NCI-H82 (cell line): Measurements from ENCODE around the gene PTPN14.

Experiments used
- DNase-seq: peaks from one replicate; lab custom pipeline; 2025; lab: John Stamatoyannopoulos, UW

Gene PTPN14

DNA sequence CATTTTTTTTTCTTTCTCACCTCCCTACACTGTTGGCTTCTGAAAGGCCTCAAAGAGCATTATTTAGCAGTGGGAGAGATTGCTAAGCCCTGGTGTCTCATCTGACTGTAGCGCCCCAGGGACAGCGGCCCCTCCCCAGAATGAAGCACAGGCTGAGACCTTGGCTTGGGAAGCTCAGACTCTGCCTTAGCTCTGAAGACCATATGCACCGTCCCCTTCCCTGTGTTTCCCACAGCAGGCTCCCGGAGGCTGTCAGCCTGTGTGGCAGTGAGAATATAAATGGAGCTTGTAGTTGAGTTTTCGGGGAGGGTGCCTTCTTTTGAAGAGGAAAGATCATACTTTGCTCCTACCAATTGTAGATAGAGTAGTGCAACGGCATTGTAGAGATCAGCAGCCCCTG lies 245.1 kb downstream of the PTPN14 start:
- no peak for DNase-seq

DNA sequence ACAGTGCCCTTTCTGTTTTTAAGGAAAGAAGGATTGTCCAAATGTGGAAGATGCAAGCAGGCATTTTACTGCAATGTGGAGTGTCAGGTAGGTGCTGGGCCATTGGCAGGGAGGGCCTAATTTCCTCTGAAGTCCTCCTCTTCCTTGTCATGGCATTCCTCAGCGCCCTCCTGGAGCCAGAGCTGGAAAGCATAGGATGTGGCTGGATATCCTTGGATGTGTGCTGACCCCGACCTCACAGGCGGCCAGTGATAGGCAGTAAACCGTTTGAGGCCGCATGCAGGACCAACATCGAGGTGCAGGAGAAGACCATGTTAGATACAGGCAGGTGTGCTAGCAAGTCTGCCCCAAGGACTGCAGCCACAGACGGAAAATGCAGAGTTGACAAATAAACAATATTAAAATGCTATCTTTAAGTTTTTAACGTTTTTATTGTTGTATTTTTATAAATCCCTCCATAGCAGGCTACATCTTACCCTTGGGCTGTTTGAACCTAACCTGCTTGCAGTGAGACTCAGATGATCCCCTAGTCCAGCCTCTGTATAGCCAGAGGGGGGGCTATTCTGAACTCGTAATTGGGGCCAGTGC lies 246.1 kb downstream of the PTPN14 start:
- no peak for DNase-seq

DNA sequence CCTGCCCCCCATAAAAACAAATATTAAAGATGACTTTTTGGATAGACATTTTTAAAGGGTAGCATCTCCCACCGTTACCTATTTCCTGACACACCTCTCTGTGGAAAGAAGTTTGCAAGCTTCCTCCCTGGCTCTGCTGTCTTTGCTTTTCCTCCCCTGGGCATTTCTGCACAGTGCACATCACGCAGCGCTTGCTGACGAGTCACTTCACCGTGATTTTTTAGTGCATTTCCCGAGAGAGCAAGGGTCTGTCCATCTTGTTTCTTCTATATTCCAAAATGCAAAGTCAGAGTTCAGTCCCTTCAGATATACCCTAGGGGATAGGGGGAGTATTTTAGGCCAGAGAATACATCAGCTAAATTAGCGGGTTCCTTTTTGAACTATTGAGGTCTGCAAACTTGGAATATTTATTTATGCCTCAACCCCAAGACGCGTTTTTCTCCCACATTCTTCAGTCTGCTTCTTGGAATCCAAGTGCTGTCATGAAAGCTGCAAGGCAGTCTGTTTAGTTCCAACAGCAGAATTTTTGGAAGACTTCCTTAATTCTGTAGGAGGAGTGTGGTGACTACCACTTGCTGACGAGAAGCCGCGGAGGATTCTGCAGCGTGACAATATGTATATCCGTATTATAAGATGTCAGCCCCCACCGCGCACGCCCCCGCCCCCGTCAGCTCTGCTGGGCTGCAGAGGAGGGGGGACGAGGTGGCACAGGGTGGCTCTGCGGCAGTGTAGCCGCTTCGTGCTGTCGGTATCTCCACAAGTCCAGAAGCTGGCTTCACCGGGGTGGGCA lies 248.1 kb downstream of the PTPN14 start:
- DNase-seq = no peak

DNA sequence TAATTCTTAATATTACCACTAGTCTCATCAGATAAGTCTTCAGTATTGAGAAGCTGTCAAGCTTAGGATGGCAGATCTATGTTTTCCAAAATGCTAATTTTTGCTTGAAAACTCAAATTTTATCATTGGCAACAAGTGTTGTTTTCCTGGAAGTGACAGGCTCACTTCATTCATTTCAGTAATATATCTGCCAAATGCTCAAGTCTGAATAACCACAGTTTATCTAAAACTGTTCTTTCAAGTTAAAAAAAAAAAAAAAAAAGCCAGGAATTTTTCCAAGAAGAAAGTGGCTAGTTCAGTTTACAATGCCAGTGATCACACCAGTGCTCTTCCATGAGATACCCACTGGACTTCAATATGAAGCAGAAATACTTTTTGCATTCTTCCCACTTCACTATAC lies 249.9 kb downstream of the PTPN14 start:
- DNase-seq = no peak

DNA sequence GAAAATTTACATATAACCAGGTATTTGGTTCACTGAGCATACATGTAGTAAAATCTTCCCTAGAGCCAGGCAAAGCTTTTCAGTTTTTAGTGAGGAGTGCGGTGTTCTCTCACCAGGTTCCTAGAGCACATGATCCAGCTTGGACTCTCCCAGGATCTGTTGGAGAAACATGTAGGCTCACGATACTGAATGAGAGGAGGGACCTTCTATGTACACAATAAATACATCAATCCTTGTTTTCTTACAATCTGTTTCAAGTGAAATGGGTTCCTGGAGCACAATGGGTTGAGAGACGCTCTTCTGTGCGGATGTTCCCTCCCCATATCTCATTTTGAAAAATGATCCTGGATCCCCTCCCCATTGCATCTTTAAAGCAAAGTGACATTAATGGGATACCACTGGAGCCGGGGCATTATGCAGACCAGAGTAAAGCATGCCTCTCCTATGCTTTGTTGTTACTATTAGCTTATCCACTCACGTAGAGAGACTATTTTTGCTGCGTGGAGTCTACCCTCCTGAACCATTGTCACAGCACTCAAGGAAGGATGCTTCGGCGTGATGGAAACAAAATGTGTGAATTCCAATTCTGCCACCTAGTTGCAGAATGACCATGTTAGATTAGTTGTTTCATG lies 251.1 kb downstream of the PTPN14 start:
- DNase-seq = no peak
